GM19240 (cell line): ENCODE data around the gene HBZ.
"Not testable (repeated sequence)": the region's sequence is repeated elsewhere in the genome, so short reads cannot be mapped to it uniquely, and the experiment has no call there.

ENCODE experiments used
- DNase-seq: peaks from one replicate; pipeline ENCODE4 v3.0.0; 2011; ENCODE audit warnings: low spot score; ENCODE audit not compliant: insufficient read length

HBZ gene

GRCh38 chr16:177981-178667, 25.7 kb downstream of the HBZ start:
- DNase-seq, result no peak

GRCh38 chr16:178668-179015, 26.2 kb downstream of the HBZ start:
- DNase-seq, result no peak

GRCh38 chr16:179211-180092, 27.0 kb downstream of the HBZ start:
- no peak for DNase-seq

- no peak for DNase-seq
These were observed 27.7 kb downstream of the HBZ start, which contains the start of gene HBQ1 for GRCh38 chr16:180101-180675. Gene HBQ1 (plus strand): TSS chr16:180459. CDS start chr16:180487, 28 bp downstream.

- DNase-seq, result peak; percentile 91
These were observed 28.5 kb downstream of the HBZ start for GRCh38 chr16:180681-181564.

- DNase-seq, result no peak
These were observed 29.1 kb downstream of the HBZ start for GRCh38 chr16:181565-182021.

- DNase-seq, result no peak
These were observed 30.6 kb downstream of the HBZ start for GRCh38 chr16:183005-183404.

GRCh38 chr16:185213-185612, 32.8 kb downstream of the HBZ start:
- DNase-seq, result no peak

- no peak for DNase-seq
These were observed 33.2 kb downstream of the HBZ start for GRCh38 chr16:185691-186090.

GRCh38 chr16:187330-187729, 34.9 kb downstream of the HBZ start:
- no peak for DNase-seq

- no peak for DNase-seq
These were observed 36.2 kb downstream of the HBZ start for GRCh38 chr16:188674-189073.

- DNase-seq, result no peak
These were observed 37.3 kb downstream of the HBZ start for GRCh38 chr16:189604-190186.

GRCh38 chr16:191831-192230, 39.4 kb downstream of the HBZ start:
- DNase-seq, result no peak

- DNase-seq, result no peak
These were observed 40.2 kb downstream of the HBZ start for GRCh38 chr16:192686-193085.

- DNase-seq, result no peak
These were observed 41.0 kb downstream of the HBZ start for GRCh38 chr16:193441-193840.

GRCh38 chr16:194516-194915, 42.1 kb downstream of the HBZ start:
- no peak for DNase-seq

GRCh38 chr16:200388-200787, 47.9 kb downstream of the HBZ start:
- DNase-seq, result no peak

GRCh38 chr16:203246-203645, 50.8 kb downstream of the HBZ start:
- DNase-seq, result no peak

- not testable (repeated sequence) for DNase-seq
These were observed 51.6 kb downstream of the HBZ start for GRCh38 chr16:204046-204445.
